NCI-H526 treated with DMSO at 0.1 percent for 48 hours (cell line): ENCODE measurements around the gene CRYAB.
"Not testable (repeated sequence)": the region's sequence is repeated elsewhere in the genome, so short reads cannot be mapped to it uniquely, and the experiment has no call there.

Experiments
- DNase-seq: peaks from one replicate; lab custom pipeline; 2025; lab: John Stamatoyannopoulos, UW

The CRYAB gene

DNA sequence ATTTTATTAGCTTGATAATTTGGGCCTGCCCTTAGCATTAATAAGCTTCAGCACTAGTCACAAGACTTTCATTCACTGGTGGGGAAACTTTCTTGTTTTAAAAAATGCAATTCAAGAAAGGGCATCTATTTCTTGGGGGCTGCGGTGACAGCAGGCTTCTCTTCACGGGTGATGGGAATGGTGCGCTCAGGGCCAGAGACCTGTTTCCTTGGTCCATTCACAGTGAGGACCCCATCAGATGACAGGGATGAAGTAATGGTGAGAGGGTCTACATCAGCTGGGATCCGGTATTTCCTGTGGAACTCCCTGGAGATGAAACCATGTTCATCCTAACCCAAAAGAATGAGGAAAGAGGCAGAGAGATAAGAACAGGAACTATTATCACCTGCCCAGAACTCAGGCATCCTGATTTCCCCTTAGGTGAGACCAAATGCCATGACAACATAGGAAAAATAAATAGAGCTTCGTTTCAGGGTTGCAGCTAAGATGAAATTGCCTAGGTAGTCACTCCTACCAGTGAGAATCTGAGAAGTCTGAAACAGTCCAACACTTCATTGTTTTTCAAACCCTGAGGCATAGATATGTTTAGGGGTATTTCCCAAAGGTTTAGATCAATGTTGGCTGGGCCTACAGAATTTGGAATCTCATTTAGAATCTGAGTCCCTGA, 2.8 kb downstream of the CRYAB start:
- no peak for DNase-seq

- DNase-seq = no peak
Measured at GRCh38 chr11:111906680-111907079, 4.9 kb downstream of the CRYAB start.

- no peak for DNase-seq
Measured at GRCh38 chr11:111905411-111905810, 6.2 kb downstream of the CRYAB start.

DNA sequence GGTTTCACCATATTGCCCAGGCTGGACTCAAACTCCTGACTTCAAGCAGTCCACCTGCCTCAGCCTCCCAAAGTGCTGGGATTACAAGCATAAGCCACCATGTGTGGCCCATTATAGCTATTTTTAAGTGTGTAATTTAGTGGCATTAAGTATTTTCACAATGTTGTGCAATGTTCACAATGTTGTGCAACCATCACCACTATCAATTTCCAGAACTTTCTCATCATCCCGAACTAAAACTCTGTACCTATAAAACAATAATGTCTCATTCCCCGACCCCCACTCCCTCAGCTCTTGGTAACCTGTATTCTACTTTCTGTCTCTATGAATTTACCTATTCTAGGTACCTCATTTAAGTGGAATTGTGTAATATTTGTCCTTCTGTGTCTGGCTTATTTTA, 24.7 kb downstream of the CRYAB start:
- no peak for DNase-seq

GRCh38 chr11:111886032-111886431, 25.5 kb downstream of the CRYAB start:
- DNase-seq = no peak

DNA sequence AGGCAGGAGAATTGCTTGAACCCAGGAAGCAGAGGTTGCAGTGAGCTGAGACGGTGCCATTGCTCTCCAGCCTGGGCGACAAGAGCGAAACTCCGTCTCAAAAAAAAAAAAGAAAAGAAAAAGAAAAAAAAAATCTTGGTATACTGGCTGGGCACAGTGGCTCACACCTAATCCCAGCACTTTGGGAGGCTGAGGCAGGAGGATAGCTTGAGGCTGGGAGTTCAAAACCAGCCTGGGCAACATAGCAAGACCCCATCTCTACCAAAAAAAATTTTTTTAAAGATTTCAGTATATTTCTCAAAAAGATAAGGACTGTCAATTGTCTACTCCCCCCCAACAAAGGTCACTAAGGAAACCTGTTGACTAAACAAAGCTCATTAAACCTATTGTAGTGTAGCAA, 26.5 kb downstream of the CRYAB start:
- DNase-seq = not testable (repeated sequence)

- DNase-seq = no peak
Measured at GRCh38 chr11:111882202-111882601, 29.4 kb downstream of the CRYAB start.

DNA sequence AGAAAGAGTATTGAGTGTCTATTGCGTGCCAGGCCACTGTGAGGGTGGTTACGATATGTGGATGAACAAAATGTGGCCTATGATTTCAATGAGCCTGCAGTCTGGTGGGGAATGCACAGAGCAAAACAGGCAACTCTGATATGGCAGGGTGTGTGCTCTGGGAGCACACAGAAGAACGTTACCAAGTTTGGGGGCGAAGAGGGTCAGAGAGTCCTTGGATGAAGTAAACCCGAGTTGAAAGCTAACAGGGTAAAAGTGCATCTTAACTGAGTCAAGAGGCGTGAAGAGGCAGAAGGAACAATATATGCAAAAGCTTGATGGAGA, 32.0 kb downstream of the CRYAB start:
- DNase-seq = no peak

DNA sequence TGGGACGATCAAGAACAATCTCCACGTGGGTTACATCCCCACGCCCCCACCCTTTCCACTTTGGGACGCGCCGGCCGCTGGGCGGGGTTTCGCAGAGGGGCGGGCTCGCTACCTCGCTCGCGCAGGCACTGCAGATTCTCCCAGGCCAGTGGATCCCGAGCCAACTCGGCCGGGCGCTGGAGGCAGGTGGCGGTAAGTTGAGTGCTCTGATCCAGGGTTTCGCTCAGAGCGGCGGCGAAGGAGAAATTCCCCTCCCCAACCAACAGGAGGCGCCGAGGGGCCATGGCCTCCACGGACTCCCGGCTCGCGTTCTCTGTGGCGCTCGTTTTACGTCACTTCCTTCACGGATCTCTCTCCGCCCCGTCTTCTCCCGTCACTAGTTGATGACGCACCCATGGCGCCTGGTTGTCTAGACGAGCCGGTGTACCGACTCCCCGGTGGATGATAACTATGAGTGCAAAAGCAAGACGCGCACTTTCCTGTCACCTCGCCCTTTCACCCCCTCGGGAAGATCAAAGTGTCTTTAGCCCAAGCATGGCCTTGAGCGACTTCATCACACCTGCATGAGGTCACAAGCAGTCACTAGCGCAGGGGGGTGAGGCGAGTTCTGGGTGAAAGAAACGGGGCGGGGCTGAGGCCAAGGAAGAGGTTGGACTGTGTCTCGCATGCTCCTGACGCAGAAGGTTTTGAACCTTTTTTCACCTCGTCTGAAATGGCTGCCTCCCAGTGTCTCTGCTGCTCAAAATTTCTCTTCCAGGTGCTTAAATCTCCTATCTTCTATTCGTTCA, 32.5 kb downstream of the CRYAB start, which contains the start of the genes CFAP68 and FDXACB1:
TSS of gene CFAP68 (plus strand) at position 693 of the 788 bp plus-strand sequence. CDS start at position 713, 20 bp downstream.
TSS of gene FDXACB1 (minus strand) at position 317 of the 788 bp plus-strand sequence. CDS start at position 284, 33 bp downstream.
- peak; percentile 100 for DNase-seq

DNA sequence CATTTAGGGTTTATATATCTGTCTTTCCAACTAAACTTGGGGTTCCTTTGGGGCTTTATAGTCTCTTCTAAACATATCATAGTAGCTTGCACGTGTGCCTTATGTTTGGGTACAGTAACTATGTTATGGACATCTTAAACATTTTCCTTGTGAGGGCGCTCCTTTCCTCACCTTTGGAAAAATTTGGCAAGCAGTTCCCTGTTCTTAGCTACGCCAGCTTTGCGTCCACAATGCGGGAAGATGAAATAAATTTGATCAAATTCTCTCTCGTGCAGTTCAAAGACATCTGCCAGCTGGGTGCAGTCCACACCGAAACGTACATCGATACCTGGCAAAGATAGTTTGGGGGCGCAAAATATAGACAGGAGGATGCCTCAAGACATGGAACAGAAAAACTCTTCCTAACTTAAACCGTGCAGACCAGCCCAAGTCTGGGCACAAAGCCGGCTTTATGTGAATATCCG, 33.2 kb downstream of the CRYAB start:
- peak; percentile 94 for DNase-seq

- peak; percentile 69 for DNase-seq
Measured at GRCh38 chr11:111871693-111872161, 39.8 kb downstream of the CRYAB start.

- DNase-seq = peak; percentile 95
Measured at GRCh38 chr11:111870886-111871692, 40.5 kb downstream of the CRYAB start, which contains the start of gene ALG9. Gene ALG9, minus strand, starts transcription at chr11:111871581. Its CDS starts 99 bp downstream, at chr11:111871482.

- no peak for DNase-seq
Measured at GRCh38 chr11:111870522-111870885, 41.1 kb downstream of the CRYAB start.

DNA sequence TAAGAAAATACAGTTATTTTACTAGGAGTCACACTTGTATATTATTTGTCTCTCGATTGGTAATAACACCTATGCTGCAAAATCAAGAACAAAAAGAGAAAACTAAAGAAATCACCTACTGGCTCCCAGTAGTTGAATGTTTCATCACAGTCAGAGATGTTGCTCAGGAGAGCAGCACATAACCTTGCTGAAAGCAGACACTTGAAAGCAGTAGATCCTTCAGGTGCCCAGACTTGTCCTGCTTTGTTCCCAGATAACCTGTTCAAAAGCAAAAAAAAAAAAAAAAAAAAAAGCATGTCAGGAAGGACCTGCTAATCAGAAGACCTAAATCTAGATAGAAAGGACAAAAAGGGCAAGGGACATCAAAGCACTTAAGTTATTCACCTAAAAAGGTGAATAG, 41.5 kb downstream of the CRYAB start:
- DNase-seq = no peak

DNA sequence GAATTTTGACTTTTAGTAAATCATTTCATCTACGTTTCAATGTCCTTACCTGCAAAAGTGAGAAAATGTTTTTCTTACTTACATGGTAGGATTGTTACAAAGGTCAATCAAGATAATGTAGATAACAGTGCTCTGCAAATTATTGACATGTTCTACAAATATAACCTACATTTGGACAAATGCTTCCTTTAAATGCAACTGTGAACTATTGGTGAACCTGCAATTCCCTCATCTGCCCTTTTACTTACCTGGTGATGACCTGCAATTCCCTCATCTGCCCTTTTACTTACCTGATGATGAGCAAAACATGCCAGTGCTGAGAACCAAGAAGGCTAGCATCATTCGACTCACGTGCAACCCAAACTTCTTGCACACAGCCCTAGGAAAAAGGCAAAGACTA, 51.3 kb downstream of the CRYAB start:
- DNase-seq = no peak
